ENCODE measurements around the gene ADAMTS9.

ADAMTS9 gene

GRCh38 chr3:64473466-64473865, 214.3 kb downstream of the ADAMTS9 start:
- no peak overlapping the region for H3K4me3 ChIP-seq (ENCODE audit: low read length)
- DNase-seq (ENCODE audit: low read depth): no peak
- no peak for TF ChIP-seq CTCF (IDR thresholded peaks at IDR 0.05; ENCODE audit: insufficient read depth, low read depth, low read length, missing control alignments)

GRCh38 chr3:64470436-64470835, 217.4 kb downstream of the ADAMTS9 start:
- no peak overlapping the region for H3K4me3 ChIP-seq (ENCODE audit: low read length)
- no peak for DNase-seq (ENCODE audit: low read depth)
- no peak for TF ChIP-seq CTCF (IDR thresholded peaks at IDR 0.05; ENCODE audit: insufficient read depth, low read depth, low read length, missing control alignments)

- DNase-seq (ENCODE audit: low read depth): no peak
- H3K4me3 ChIP-seq (ENCODE audit: low read length): no peak overlapping the region
- no peak for TF ChIP-seq CTCF (IDR thresholded peaks at IDR 0.05; ENCODE audit: insufficient read depth, low read depth, low read length, missing control alignments)
These were observed 220.4 kb downstream of the ADAMTS9 start for GRCh38 chr3:64467255-64467944.

Data from epithelial cell of esophagus (primary cell).